ENCODE measurements around the gene CEP192. TPM values are rescaled to one million over a fixed set of nuclear protein-coding genes. Genes with fewer than 3 reads are reported as not detected.
"Not testable (repeated sequence)": the region's sequence is repeated elsewhere in the genome, so short reads cannot be mapped to it uniquely, and the experiment has no call there.

CEP192 gene
- total and polyA plus RNA-seq, 3 donors from 2014 or later, result 34.1 to 77.3 (median 61.2) TPM

DNA sequence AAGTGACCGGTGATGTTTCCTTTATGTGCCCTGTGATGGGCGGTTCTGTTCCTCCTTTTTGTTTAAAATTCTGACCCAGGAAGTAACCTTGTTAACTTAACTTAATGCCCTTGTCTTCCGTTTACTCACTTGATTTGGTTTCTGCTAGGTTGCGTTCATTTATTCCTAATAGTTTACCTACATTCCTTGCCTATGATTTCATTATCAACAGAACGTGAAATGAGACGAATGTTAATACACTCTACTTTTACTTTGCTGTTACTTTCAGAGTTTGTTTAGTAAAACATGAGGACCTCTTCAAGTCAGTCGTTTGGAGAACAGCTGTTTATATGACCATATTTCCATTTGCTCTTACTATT is 638 bp downstream of the CEP192 start:
- Histone ChIP-seq H3K4me3 (peak overlapping the region; percentile 75 to 82), H3K27me3 (no peaks in the 10 kb centered on the region), H3K27ac (peak overlapping the region; percentile 67 to 70), H3K4me1 (peaks cover 25% of the 10 kb centered on the region), H3K36me3 (ENCODE audit: low read depth, missing control alignments) (no peaks in the 10 kb centered on the region), H3K9me3 (no peaks in the 10 kb centered on the region)
- intact Hi-C loops (cut with DNase I; ENCODE audit: low total_unique reads), result no loop called here
- TF ChIP-seq, protein P1, sequence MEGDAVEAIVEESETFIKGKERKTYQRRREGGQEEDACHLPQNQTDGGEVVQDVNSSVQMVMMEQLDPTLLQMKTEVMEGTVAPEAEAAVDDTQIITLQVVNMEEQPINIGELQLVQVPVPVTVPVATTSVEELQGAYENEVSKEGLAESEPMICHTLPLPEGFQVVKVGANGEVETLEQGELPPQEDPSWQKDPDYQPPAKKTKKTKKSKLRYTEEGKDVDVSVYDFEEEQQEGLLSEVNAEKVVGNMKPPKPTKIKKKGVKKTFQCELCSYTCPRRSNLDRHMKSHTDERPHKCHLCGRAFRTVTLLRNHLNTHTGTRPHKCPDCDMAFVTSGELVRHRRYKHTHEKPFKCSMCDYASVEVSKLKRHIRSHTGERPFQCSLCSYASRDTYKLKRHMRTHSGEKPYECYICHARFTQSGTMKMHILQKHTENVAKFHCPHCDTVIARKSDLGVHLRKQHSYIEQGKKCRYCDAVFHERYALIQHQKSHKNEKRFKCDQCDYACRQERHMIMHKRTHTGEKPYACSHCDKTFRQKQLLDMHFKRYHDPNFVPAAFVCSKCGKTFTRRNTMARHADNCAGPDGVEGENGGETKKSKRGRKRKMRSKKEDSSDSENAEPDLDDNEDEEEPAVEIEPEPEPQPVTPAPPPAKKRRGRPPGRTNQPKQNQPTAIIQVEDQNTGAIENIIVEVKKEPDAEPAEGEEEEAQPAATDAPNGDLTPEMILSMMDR (IDR thresholded peaks at IDR 0.05), result no peak
- TF ChIP-seq POLR2A (IDR thresholded peaks at IDR 0.05), result no peak
- WGBS, 2 donors, result 0% methylated on average over 7 of the region's 7 CpGs
- no peak for DNase-seq

DNA sequence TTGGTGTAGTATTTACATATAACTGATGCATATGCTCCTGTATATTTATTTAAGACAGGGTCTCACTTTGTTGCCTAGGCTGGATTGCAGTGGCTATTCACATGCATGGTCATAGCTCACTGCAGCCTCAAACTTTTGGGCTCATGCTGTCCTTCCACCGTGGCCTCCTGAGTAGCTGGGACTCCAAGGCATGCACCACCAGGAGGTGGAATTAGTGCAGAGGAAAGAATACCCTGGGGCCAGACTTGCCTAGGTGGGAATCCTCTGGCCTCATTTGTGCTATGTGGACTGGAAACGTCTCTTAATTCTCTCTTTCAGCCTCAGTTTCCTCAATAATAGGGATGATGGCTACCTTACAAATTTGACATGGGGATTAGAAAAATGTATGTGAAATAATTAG is 2.3 kb downstream of the CEP192 start:
- Histone ChIP-seq H3K27me3 (no peaks in the 10 kb centered on the region), H3K9me3 (no peaks in the 10 kb centered on the region), H3K27ac (no peak overlapping the region), H3K4me1 (peaks cover 32% of the 10 kb centered on the region), H3K36me3 (ENCODE audit: low read depth, missing control alignments) (no peaks in the 10 kb centered on the region), H3K4me3 (no peak overlapping the region)
- intact Hi-C loops (cut with DNase I; ENCODE audit: low total_unique reads), result no loop called here
- no peak for DNase-seq
- TF ChIP-seq POLR2A (IDR thresholded peaks at IDR 0.05), result no peak
- TF ChIP-seq, protein P1 (IDR thresholded peaks at IDR 0.05), result no peak
- WGBS, 2 donors, result 76 to 91% methylated on average over 2 of the region's 2 CpGs

DNA sequence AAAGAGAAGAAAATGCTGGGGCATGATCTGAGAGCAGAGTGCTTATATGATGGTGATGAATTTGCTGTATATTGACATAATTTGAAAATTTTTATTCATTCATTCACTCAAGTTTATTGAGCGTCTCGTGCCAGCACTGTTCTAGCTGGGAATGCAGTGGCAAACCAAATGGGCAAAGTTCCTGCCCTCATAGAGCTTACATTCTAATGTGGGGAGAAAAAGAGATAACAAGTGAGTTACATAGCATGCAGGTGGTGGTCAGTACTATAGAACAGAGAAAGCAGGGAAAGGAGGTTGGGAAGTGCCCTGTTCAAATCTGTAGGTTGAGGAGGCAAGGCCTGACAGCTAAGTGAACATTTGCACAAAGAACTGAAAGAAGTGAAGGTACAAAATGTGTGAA is 4.3 kb downstream of the CEP192 start:
- Histone ChIP-seq H3K27ac (peak overlapping the region in 1 of 2 donors; percentile 3), H3K4me1 (peaks cover 36% of the 10 kb centered on the region), H3K4me3 (no peak overlapping the region), H3K9me3 (no peaks in the 10 kb centered on the region), H3K27me3 (no peaks in the 10 kb centered on the region), H3K36me3 (ENCODE audit: low read depth, missing control alignments) (no peaks in the 10 kb centered on the region)
- no peak for DNase-seq
- intact Hi-C loops (cut with DNase I; ENCODE audit: low total_unique reads), result no loop called here
- TF ChIP-seq POLR2A (IDR thresholded peaks at IDR 0.05), result no peak
- TF ChIP-seq, protein P1 (IDR thresholded peaks at IDR 0.05), result no peak
- WGBS, 2 donors, result 79 to 93% methylated on average over 2 of the region's 2 CpGs

DNA sequence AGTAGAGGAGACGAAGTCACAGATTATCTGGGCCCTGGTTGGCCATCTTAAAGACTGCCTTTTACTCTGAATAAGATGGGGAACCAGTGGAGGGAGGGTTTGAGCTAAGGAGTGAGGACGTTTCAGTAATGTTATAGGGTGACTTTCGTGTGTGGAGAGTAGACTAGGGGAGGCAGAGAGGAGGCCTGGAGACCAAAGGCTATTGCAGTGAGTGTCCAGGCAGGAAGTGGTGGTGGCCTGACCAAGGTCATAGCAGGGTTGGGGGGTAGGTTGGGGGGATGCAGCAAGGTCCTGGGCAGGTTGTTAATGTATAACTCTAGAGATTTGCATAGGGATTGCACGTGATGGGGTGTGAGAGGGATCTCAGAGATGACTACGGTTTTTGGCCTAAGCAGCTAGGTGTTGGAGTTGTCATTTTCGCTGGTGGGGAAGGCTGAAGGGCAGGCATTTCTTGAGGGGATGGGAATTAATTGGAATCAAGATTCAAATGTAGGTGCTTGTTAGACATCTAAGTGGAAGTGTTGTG is 4.9 kb downstream of the CEP192 start:
- Histone ChIP-seq H3K4me3 (no peak overlapping the region), H3K27ac (peak overlapping the region; percentile 11 to 16), H3K9me3 (no peaks in the 10 kb centered on the region), H3K4me1 (peaks cover 36% of the 10 kb centered on the region), H3K27me3 (no peaks in the 10 kb centered on the region), H3K36me3 (ENCODE audit: low read depth, missing control alignments) (no peaks in the 10 kb centered on the region)
- 72 to 81% methylated on average over 6 of the region's 6 CpGs for WGBS, 2 donors
- no peak for TF ChIP-seq POLR2A (IDR thresholded peaks at IDR 0.05)
- TF ChIP-seq, protein P1 (IDR thresholded peaks at IDR 0.05), result no peak
- DNase-seq, result no peak
- intact Hi-C loops (cut with DNase I; ENCODE audit: low total_unique reads), result no loop called here

DNA sequence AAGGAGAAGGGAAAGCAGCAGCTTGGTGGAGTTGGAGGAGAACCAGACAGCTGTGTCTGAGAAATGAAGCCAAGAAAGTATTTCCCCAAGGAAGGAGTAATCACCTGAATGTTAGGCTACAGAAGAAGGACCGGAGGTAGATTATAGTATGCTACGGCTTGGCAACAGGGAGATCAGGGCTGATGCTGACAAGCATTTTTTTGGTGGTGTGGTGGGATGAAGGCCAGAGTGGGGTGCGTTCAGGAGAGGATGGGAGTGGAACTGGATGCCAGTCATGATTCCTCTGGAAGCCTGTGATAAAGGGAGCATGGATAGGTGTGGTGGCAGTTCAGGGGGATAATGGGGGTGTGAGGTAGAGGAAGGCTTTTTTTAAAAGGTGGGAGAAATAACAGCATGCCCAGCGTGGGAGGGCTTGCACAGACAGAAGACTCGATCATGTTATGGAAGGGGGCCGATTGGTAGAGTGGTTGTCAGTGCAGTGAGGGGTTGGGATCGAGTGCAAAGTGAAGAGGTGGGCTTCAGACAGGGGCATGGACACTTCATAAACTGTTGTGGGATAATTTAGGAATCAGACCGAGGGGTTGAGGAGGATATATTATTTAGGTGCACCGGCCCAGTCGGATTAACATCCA is 5.6 kb downstream of the CEP192 start:
- Histone ChIP-seq H3K9me3 (no peaks in the 10 kb centered on the region), H3K4me1 (peaks cover 36% of the 10 kb centered on the region), H3K4me3 (no peak overlapping the region), H3K36me3 (ENCODE audit: low read depth, missing control alignments) (no peaks in the 10 kb centered on the region), H3K27me3 (no peaks in the 10 kb centered on the region), H3K27ac (peak overlapping the region; percentile 11 to 16)
- WGBS, 2 donors, result 37 to 52% methylated on average over 10 of the region's 10 CpGs
- TF ChIP-seq, protein P1 (IDR thresholded peaks at IDR 0.05), result no peak
- TF ChIP-seq POLR2A (IDR thresholded peaks at IDR 0.05), result no peak
- intact Hi-C loops (cut with DNase I; ENCODE audit: low total_unique reads), result no loop called here
- DNase-seq, result no peak

DNA sequence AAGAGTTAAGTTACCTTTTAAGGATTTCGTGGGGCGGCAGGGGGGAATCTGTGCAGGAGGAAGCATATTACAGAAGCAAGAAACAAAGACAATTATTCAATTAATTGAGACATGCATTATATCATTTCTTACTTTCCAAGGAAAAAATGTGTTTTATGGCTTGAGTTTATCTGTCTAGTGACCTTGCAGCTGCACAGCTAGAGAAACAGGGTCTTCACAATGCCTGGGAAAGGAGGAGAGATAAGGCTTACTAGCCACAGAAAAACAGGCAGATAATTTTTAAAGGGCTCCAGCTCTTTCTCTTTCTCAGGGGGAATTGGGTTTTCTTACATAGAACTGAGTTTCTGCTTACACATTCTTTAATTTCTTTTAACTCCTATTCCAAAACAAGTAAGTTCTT is 6.2 kb downstream of the CEP192 start:
- intact Hi-C loops (cut with DNase I; ENCODE audit: low total_unique reads), result not testable (repeated sequence)
- H3K4me1 ChIP-seq, result peaks cover 33% of the 10 kb centered on the region

More for the DNA sequence above, 6.2 kb downstream of the CEP192 start:
- H3K9me3 ChIP-seq; H3K4me3 ChIP-seq; DNase-seq; H3K36me3 ChIP-seq (ENCODE audit: low read depth, missing control alignments); H3K27me3 ChIP-seq: not testable (repeated sequence)
- peak overlapping the region; percentile 25 to 44 for H3K27ac ChIP-seq
- WGBS, 2 donors, result 38 to 43% methylated on average over 2 of the region's 2 CpGs

All from testis (tissue), 3 donors.